ENCODE results near the gene TSPAN15. TPM values are rescaled to one million over a fixed set of nuclear protein-coding genes. Genes with fewer than 3 reads are reported as not detected.

Gene TSPAN15
- total RNA-seq, 3 donors from 2014 or later: 53.3 to 89.5 (median 65.0) TPM

DNA sequence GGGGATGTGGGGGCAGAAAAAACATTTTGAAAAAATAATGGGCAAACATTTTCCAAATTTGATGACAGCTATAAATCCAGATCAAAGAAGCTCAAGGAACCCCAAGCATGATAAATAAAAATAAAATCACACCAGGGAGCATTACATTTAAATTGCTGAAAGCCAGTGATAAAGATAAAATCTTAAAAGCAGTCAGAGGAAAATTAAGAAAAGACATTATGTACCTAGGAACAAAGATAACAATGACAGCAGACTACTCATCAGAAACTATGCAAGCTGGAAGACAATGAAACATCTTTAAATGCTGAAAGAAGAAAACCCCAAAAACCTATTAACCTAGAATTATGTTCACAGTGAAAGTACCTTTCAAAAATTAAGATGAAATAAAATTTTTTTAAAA lies 98.7 kb downstream of the TSPAN15 start:
- Histone ChIP-seq H3K4me3 (no peak overlapping the region), H3K27me3 (peaks cover 0 to 13% of the 10 kb centered on the region in 2 donors), H3K27ac (no peak overlapping the region), H3K36me3 (no peaks in the 10 kb centered on the region), H3K9me3 (peaks cover 6 to 32% of the 10 kb centered on the region in 2 donors), H3K4me1 (no peaks in the 10 kb centered on the region)
- DNase-seq (ENCODE audit: low spot score in 2 of 2): no peak
- intact Hi-C loops (cut with DNase I; ENCODE audit: low total_unique reads): loop anchor here (5.0 kb wide), 1 partner anchor 253 kb away; no protein-coding TSS in a partner anchor
- TF ChIP-seq, protein P1, sequence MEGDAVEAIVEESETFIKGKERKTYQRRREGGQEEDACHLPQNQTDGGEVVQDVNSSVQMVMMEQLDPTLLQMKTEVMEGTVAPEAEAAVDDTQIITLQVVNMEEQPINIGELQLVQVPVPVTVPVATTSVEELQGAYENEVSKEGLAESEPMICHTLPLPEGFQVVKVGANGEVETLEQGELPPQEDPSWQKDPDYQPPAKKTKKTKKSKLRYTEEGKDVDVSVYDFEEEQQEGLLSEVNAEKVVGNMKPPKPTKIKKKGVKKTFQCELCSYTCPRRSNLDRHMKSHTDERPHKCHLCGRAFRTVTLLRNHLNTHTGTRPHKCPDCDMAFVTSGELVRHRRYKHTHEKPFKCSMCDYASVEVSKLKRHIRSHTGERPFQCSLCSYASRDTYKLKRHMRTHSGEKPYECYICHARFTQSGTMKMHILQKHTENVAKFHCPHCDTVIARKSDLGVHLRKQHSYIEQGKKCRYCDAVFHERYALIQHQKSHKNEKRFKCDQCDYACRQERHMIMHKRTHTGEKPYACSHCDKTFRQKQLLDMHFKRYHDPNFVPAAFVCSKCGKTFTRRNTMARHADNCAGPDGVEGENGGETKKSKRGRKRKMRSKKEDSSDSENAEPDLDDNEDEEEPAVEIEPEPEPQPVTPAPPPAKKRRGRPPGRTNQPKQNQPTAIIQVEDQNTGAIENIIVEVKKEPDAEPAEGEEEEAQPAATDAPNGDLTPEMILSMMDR (IDR thresholded peaks at IDR 0.05): no peak
- TF ChIP-seq POLR2A (IDR thresholded peaks at IDR 0.05): no peak
- no peak for TF ChIP-seq POLR2AphosphoS5 (IDR thresholded peaks at IDR 0.05)

- TF ChIP-seq POLR2AphosphoS5 (IDR thresholded peaks at IDR 0.05): no peak
- TF ChIP-seq, protein P1 (IDR thresholded peaks at IDR 0.05): no peak
- no peak for TF ChIP-seq POLR2A (IDR thresholded peaks at IDR 0.05)
- no peak for DNase-seq (ENCODE audit: low spot score in 2 of 2)
- intact Hi-C loops (cut with DNase I; ENCODE audit: low total_unique reads): no loop called here
- Histone ChIP-seq H3K27ac (no peak overlapping the region), H3K4me1 (no peaks in the 10 kb centered on the region), H3K27me3 (peaks cover 0 to 13% of the 10 kb centered on the region in 2 donors), H3K36me3 (no peaks in the 10 kb centered on the region), H3K9me3 (peaks cover 6 to 32% of the 10 kb centered on the region in 2 donors), H3K4me3 (no peak overlapping the region)
These were observed 101.0 kb downstream of the TSPAN15 start for GRCh38 chr10:69552268-69552667.

DNA sequence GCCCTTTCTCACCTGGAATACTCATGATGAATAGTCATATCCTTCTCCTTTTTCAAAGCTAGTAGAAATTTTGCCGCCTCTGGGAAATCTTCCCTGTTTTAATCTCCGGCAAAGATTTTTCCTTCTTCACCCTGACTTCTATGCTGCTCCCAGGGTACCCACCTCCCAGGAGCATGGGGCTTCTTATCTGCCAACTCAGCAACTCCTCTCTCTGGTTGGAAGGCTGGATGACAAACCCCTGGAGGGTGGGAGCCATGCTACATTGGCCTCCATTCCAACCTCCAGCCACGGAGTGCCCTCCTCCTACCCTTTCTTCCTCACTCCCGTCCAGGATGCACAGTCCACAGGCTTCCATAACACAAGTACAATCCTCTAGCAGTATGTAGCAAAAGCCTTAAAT lies 102.1 kb downstream of the TSPAN15 start:
- H3K27ac ChIP-seq: no peak overlapping the region
- peaks cover 0 to 13% of the 10 kb centered on the region in 2 donors for H3K27me3 ChIP-seq
- no peaks in the 10 kb centered on the region for H3K4me1 ChIP-seq
- intact Hi-C loops (cut with DNase I; ENCODE audit: low total_unique reads): no loop called here
- no peak overlapping the region for H3K4me3 ChIP-seq
- no peak for DNase-seq (ENCODE audit: low spot score in 2 of 2)
- peaks cover 6 to 30% of the 10 kb centered on the region in 2 donors for H3K9me3 ChIP-seq
- TF ChIP-seq POLR2AphosphoS5 (IDR thresholded peaks at IDR 0.05) (no peak), POLR2A (IDR thresholded peaks at IDR 0.05) (no peak)
- TF ChIP-seq, protein P1 (IDR thresholded peaks at IDR 0.05): no peak
- H3K36me3 ChIP-seq: no peaks in the 10 kb centered on the region

DNA sequence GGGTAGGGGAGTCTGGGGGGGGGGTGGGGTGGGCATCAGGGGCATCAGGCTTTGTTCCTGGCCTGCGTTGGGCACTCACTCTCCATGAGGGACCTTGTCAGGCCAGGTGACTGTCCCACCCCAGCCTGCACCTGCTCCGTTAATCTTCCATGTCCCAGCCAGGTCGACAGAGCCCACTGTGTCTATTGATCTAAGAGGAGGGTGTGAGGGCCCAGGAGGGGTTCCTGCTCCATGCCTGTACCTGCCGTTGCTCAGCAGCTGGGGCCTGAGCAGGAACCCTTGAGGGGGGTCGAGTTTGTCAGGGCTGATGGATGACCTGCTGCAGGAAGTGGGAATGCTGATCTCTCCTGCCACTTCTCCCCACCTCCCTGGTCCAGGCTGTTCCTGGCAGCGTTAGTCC lies 103.3 kb downstream of the TSPAN15 start:
- Histone ChIP-seq H3K9me3 (peaks cover 6 to 17% of the 10 kb centered on the region in 2 donors), H3K4me3 (no peak overlapping the region), H3K4me1 (no peaks in the 10 kb centered on the region), H3K27me3 (peaks cover 0 to 13% of the 10 kb centered on the region in 2 donors), H3K27ac (no peak overlapping the region), H3K36me3 (no peaks in the 10 kb centered on the region)
- intact Hi-C loops (cut with DNase I; ENCODE audit: low total_unique reads): no loop called here
- no peak for DNase-seq (ENCODE audit: low spot score in 2 of 2)
- TF ChIP-seq, protein P1 (IDR thresholded peaks at IDR 0.05): no peak
- TF ChIP-seq POLR2AphosphoS5 (IDR thresholded peaks at IDR 0.05) (no peak), POLR2A (IDR thresholded peaks at IDR 0.05) (no peak)

Other genes starting within 250 kb of the TSPAN15 start
- gene HKDC1, start 231.1 kb upstream of the TSPAN15 start, total RNA-seq: 1 to 10 TPM in 1 of 3 donors, under 1 TPM in 1, not detected in 1; 0.15 to 2.0 TPM
- gene HK1, start 173.0 kb upstream of the TSPAN15 start, total RNA-seq: 10 to 100 TPM; 51.2 to 63.4 (median 57.4) TPM
- 1 to 10 TPM in 1 of 3 donors, under 1 TPM in 2; 0.66 to 3.2 (median 0.73) TPM for gene TACR2, start 34.5 kb upstream of the TSPAN15 start, total RNA-seq
- not detected for gene NEUROG3, start 122.0 kb downstream of the TSPAN15 start, total RNA-seq
- gene FAM241B, start 178.8 kb downstream of the TSPAN15 start, total RNA-seq: 1 to 10 TPM in 2 of 3 donors, under 1 TPM in 1; 0.48 to 8.5 (median 6.2) TPM

Data from breast epithelium (tissue), 4 donors.